Fibroblast of skin of abdomen (primary cell): Measurements from ENCODE around the gene FFAR2.

ENCODE experiments used
- DNase-seq: peaks from one replicate; pipeline ENCODE4 v3.0.0-alpha.2; 2013

Gene FFAR2

DNA sequence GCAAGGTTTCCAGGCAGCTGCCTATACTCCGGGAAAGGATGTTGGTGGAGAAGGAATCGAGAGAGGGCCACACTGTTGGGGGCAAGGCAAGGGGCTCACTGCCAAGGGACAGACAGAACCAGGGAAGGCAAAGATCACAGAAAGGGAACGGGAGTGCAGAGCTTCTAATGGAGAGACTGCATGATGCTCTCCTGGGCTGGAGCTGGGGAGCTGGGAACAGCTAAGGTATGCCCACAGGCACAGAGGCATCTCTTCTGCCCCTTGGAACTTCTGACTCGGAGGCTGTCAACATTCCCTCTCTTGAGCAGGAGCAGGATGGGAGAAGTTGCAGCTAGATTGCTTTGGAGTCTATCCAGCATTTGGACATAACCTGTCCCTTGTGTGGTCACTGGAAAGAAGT lies 22.4 kb upstream of the FFAR2 start:
- no peak for DNase-seq

DNA sequence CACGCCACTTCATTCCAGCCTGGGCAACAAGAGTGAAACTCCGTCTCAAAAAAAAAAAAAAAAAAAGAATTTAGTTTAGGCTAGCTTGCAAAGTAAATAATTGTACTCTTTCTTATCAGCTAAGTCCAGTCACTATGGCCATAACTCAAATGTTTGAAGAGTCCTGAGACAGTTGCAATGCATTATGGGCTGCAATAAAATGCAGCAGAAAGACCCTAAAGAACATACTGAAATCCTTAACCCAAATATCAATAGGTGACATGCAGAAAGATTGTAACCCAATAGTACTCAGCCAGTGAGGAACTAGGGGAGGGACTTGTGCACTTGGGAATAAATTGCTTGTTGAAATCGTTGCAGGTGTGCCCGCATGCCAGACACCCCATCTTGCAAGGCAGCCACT lies 20.9 kb upstream of the FFAR2 start:
- no peak for DNase-seq

DNA sequence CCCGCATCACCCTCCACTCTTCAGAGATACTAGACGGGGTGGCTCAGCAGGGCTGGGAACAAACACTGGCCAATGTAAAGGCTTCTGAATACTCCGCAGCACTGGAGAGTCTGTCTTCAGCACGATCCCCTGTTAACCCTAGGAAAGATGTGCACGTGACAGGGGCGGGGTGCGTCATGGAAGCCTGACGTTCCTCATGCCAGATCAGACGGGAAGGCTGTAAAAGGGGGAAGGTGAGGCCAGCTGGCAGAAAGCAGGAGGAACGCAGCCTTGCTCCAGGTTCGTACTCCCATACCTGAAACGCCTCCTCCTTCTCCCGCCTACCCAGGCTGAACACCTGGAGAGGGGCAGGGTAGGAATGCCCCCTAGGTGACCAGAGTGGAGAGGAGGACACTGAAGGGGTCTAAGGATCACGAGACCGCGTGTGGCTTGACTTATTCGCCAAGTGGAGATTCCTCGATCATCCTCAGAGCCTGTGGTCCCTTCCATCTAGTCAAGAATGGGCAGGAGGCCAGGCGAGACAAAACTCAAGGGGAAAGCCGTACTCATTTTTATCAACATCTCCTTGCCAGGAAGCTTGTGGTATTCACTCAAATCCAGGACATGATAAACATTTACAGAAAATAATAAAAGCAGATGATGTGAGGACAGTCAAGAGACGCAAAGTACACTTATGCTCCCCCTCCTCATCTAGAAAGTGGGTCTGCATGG lies 18.2 kb upstream of the FFAR2 start:
- no peak for DNase-seq

DNA sequence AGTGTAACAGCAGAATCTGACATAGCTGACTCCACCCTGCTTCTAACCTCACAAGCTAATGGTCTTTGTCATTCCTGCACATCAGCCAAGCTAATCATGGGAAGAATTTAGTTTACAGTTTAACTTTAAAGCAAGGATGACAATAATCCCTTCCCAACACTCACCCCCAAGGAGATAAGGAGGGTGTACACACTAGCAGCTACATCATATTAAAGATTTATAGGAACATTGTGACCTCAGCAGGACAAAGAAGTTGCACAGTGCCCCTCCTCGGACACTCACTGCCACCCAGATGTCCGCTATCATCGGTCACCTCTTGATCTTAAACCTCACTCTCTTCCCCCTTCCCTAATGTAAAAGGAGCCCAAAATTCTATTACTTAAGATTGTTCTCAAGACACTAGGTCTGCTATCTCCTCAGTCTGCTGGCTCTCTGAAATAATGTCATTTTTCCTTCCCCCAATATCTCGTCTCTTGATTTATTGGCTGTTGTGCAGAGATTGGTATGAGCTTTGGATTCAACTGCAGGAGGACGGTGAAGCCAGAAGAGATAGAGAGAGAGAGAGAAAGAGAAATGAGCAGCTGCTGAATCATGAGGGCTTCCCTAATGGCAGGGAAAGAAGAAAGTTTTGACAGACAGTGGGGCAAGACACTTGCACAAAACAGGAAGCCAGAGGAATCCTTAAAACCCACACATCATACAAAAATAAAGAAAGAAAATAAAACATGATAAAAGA lies 17.5 kb upstream of the FFAR2 start:
- DNase-seq = no peak

DNA sequence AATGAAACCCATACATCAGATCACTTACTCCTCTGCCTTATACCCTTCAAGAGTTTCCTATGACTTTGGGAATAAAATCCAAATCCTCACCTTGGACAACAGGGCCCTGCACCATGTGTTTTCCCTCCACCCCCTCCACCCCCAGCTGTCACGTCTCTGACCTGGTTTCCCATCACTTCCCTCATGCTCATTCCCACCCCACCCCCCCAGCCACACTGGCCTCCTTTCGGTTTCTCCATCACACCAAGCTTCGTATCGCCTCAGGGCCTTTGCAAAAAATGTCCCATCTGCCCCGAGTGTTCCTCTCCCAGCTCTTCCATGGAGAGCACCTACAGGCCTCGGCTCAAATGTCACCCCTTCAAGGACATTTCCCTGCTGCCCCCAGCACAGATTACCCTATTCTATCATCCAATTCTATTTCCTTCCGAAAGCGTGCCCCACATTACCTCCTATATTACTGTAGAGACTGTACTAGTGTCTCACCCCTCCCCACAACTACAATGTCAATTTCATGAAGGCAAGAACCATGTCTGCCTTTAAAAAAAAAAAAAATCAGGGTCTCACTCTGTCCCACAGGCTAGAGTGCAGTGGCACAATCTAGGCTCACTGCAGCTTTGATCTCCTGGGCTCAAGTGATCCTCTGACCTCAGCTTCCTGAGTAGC lies 16.8 kb upstream of the FFAR2 start:
- DNase-seq = no peak

DNA sequence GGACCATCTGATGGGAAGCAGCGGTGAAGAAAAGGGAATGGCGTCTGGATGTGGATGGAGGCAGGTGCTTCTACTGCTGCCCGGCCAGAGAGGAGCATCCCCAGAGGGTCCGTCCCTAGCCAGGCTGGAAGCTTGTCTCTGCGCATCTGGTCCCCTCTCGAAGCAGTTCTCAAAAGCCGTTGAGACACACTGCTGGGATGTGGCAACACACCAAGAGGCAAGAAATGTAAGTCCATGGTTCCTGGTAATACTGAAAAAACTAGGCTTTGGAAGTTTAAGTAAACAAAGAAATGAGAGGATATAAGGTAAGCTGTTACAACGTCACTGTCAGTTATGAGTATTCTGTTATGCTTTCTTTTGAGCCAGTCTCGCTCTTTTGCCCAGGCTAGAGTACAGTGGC lies 15.1 kb upstream of the FFAR2 start:
- DNase-seq = no peak

DNA sequence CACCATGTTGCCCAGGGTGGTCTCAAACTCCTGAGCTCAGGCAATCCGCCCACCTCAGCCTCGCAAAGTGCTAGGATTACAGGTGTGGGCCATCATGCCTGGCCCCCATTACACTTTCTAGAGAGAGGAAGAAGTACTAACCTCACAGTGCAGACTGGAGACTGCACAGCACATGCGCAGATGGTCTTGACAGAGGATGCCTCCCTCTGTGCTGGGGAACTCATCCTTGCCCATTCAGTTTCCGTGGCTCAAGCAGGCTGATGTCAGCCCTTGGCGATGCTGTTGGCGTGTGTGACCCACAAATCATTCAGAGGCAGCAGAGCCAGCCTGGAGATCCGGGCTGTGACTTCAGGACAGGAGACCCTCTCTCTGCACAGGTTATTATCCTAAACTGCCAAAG lies 14.6 kb upstream of the FFAR2 start:
- DNase-seq = no peak

DNA sequence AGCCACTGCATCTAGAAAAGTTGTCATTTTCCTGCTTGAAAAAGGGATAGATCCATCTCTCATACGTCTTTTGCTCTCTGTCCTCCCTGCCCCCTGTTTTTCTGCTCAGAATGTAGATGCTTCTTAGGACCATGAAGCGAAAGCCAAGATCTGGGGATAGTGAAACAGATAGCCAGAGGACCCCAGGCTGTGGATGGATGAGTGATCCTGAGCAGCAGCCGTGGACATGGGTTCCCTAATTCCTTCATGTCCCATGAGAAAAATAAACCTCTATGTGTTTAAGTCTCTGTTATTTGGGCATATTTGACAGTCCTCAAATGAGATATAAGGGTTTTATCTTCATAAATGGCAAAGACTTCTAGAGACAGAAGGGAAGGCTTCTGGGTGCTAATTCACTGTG lies 12.2 kb upstream of the FFAR2 start:
- no peak for DNase-seq

DNA sequence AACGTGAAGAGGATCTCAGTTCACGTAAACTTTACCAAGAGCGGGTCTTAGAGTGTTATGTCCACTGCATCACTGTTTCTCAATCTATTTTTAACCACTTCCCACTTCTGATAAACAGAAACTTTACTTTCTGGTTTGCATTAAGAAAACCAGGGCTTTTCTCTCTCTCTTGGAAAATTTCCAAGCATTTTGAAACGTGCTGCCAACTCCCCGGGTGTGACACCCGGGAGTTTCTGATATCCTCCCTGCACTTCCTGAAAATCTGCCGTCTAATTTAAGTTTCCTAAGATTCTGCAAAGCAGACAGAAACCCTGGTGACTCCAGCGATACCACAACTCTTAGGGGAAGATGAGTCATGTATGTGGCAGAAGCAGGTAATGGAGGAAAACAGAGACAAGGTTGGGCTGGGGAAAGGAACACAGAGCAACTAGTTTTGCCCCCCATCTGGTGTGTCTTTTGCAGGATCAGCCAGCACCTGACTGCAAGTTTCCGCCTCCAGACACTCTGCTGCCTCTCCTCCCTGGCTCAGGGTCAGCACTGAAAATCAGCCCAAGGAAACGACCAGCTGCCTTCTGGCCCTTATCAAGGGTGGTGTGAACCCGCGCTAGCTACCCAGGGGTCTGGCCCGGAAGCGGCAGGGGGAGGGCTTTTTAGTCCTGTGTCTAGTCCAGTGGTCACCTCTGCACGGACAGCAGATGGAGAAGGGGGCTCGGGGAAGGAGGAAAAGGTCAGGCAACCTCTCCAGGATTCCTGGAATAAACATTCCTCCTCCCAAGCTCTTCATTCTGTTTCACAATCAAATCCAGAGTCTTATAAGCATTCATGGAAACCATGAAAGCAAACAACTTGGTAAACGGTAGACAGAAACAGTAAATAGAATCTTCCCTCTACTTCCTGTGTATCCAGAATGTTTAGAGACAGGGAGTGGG lies 11.3 kb upstream of the FFAR2 start:
- DNase-seq = peak; percentile 3

DNA sequence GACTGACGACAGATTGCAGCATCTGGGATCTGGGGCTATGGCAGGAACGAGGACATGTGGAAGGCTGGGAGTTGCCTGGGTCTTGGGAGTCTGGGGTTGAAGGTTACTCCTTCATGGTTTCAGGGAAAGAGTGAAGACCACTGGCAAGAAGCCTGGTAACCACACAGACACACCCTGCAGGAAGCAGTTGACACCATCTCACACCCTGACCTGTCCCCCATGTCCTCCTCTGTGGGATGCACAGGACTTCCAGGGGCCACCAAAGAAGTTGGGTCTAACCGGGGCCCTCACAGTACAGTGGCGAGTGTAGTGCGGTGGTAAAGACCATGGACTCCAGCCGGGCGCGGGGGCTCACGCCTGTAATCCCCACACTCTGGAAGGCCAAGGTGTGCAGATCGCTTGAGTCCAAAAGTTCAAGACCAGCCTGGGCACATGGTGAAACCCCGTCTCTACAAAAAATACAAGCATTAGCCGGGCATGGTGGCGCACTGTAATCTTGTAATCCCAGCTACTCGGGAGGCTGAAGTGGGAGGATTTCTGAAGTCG lies 10.6 kb upstream of the FFAR2 start:
- no peak for DNase-seq

DNA sequence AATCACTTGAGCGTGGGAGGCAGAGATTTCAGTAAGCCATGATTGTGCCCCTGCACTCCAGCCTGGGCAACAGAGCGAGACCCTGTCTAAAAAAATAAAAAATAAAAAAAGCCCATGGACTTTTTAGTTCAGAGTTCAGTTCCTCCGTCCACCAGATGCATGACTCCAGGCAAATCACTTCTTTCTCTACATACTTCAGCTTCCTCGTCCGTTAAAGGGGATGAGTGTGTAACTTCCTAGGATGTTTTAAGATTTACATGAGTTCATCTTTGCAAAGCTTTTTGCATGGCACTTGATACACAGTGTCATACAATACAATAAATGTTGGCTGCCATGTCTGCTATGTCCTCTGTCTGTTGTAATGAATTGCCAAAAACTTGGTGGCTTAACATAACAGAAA lies 10.0 kb upstream of the FFAR2 start:
- DNase-seq = no peak

DNA sequence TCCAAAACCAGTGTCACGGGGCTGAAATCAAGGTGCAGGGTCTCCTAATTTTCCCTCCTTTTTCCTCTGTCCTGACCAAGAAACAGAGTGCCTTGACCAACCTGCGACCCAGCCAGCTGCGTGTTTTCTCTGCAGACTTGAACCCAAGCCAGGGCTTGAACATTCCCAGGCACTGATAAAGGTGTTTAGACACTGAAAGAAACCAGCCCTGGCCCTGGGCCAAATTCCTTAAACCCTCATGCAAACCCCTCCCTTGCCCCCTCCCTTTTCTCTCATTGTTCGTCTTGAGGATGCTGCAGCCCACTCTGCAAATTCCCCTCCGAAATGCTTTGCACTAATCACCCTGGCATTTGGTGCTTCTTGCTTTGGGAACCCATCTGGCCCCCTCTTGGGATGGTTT lies 9.5 kb upstream of the FFAR2 start:
- DNase-seq = no peak

DNA sequence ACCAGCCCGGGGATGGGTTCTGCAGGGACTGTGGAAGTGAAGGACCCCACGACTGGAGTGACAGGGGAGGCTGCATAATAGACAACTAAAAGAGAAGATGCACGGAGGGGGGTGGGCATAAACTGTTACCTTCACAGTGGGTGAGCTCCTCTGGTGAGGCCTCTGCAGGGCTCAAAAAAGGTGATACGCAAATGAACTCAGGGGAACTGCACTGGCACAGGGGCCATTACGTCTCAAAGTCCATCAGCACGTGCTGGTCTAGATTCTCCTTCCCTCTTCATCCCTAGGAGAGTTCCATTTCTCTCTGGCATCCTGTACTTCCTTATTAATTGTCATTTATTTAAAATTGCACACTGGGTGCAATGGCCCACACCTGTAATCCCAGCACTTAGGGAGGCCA lies 8.1 kb upstream of the FFAR2 start:
- DNase-seq = no peak

DNA sequence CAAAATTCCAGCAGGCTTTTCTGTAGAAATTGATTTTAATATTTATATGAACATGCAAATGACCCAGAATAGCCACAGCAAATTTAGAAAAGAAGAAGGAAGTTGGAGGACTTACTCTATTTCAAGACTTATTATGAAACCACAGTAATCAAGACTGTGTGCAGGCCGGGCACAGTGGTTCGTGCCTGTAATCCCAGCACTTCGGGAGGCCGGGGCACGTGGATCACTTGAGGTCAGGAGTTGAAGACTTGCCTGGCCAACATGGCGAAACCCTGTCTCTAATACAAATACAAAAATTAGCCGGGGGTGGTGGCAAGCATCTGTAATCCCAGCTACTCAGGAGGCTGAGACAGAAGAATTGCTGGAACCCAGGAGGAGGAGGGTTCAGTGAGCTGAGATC lies 6.0 kb upstream of the FFAR2 start:
- DNase-seq = no peak

DNA sequence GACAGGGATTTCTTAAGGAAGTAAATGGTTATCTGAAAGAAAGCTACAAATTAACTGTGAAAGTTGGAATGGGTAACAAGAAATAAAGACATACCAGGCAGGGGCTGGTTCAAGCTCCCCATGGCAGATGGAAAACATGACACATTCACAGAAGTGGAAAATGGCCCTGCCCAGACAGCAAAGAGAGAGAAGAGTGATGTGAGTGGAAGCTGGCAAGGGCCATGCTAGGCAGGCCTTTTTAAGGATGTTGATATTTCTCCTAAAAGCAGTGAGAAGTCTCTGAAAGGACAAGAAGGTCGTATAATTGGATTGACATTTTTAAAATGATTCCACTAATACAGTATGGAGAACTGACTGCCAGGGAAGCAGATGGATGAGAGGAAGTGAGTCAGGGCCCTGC lies 3.3 kb upstream of the FFAR2 start:
- DNase-seq = no peak

DNA sequence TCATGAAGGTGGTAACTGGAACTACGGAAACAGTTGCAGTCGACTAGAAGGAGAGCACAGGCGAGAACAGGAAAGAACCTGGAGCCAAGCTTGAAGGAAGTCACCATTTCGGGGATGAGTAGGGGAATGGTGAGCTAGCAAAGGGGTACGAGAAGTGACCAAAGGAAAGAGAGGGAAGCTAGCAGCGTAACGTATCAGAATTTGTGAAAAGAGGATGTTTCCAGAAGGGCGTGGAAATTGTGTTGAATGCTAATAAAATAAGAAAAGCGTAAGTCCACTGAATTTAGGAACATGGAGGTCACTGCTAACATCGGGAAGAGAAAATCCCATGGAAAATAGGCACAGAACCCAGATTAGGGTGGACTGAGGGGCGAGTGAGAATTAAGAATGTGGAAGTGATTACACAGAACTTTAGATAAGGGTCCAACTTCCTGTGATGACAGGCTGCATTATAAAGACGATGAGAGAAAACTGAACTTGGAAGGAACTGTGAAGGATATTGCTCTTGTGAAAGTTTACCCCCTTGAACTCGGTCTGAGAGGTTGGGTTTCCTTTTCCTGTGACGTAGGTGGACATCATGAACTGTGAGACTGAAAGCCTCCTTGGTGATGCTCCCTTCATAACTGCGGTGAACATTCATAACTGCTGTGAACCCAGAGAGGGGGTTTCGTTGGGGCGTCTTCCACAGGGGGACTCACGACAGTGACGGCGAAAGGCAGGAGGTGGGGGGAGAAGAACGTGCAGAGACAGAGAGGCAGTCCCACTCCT lies 2.0 kb upstream of the FFAR2 start:
- no peak for DNase-seq

DNA sequence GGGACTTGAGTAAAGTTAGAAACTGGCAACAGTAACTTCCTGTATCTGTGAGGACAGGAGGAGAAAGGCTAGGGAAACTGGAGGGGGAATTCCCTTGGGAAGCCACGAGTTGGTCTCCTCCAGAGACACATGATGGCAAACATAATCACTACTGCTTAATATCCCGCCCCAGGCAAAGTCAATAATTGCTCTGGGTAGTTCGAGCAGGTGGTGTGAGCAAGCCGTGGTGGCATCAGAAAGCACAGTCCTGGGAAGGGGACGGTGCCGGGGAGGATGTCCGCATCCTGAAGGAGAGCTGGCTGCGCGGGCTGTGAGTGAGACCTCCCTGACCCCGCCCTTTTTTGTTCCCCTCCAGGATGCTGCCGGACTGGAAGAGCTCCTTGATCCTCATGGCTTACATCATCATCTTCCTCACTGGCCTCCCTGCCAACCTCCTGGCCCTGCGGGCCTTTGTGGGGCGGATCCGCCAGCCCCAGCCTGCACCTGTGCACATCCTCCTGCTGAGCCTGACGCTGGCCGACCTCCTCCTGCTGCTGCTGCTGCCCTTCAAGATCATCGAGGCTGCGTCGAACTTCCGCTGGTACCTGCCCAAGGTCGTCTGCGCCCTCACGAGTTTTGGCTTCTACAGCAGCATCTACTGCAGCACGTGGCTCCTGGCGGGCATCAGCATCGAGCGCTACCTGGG lies 1.4 kb downstream of the FFAR2 start:
- no peak for DNase-seq

DNA sequence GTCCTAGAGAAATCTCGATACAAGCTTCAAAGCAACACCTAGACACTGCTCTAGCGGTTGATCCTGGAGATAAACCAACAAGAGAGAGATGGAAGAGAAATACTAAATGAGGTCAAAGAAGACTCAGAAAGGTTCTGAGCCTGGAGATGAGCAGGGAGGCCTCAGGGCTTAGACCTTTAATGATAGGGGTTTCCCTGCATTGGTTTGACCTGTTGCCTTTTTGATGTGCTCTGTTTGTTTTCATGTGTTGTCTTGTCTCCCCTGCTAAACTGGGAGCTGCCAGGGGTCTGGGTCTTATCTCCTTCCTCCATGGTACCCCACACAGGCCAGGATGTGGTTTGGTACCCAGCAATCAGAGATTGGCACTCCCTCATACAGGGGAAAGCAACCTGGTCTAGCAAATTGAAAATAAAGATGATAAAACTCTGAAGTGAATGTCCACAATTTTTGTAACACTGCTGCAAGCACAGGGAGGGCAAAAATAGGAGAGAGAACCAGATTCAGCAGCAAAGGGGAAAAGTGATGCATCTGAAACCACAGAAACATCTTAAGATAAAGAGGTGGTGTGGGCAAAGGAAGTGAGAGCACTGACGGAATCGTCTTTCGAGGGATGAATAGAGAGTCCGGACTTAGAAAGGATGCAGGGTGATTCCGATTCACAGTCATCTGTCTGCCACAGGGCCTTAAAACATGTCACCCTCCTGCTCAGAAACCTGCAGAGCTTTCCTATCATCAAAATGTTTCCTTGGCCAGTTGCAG lies 3.5 kb downstream of the FFAR2 start:
- DNase-seq = no peak

DNA sequence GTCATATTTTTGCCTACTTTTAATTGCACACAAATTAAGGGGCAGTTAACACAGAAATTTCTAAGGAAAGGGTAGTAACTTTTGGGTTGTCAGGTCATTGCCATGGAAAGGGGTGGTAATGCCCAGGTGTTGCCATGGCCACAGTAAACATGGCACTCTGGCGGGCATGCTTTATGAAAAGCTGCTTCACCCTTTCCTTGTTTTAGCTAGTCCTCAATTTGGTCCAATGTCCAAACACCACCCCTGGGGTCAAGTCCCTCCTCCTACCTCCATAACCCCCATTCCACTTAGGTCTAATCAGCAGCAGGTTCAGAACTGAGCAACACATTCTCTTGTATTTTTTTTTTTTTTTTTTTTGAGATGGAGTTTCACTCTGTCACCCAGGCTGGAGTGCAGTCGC lies 6.6 kb downstream of the FFAR2 start:
- no peak for DNase-seq

DNA sequence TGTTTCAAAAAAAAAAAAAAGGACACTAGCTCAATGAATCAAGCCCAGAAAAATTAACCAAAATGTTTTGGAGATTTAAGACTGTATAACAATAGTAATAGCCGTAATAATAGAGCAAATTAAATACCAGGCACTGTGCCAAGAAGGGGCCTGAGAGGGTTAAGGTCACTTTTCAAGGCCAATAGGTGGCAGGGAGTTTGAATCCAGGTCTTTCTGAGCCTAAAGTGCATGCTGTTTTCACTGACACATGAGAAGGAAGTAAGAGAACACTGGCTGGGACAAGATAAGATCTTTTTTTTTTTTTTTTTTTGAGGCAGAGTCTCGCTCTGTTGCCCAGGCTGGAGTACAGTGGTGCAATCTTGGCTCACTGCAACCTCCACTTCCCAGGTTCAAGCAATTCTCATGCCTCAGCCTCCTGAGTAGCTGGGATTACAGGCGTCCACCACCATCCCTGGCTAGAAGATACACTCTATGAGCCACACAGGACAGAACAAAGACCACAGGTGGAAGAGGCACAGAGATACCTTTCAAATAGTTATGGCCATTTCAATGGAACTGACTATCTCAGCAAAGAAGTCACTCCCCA lies 7.7 kb downstream of the FFAR2 start:
- no peak for DNase-seq
